GM12872 (cell line): ENCODE data around the gene PALM3.

Experiments used
- CTCF ChIP-seq: IDR thresholded peaks from 3 replicates; pipeline ENCODE4 v1.5.1; 2011; ENCODE audit warnings: low read depth, mild to moderate bottlenecking, low read length, moderate library complexity; ENCODE audit not compliant: insufficient read depth

Gene PALM3

GRCh38 chr19:14019100-14019499 is 42.8 kb downstream of the PALM3 start:
- no peak for TF ChIP-seq CTCF

- TF ChIP-seq CTCF, result no peak
Observed at GRCh38 chr19:14015524-14016035, 46.3 kb downstream of the PALM3 start.

- no peak for TF ChIP-seq CTCF
Observed at GRCh38 chr19:14012378-14012915, 49.4 kb downstream of the PALM3 start.

- no peak for TF ChIP-seq CTCF
Observed at GRCh38 chr19:14006766-14007562, 54.9 kb downstream of the PALM3 start.

- no peak for TF ChIP-seq CTCF
Observed at GRCh38 chr19:14006085-14006765, 55.7 kb downstream of the PALM3 start, which contains the start of gene RFX1. Gene RFX1 (minus strand): TSS chr19:14006320. CDS start chr19:13993843, 12,477 bp downstream.

- TF ChIP-seq CTCF, result no peak
Observed at GRCh38 chr19:14005349-14006084, 56.4 kb downstream of the PALM3 start.
